Loucy (cell line): Measurements from ENCODE around the gene KCND2.

Source experiments
- H2AFZ ChIP-seq: fragments of 200-600 bp; sonication (generic); 2 replicates; pipeline ENCODE4 v1.6.0; 2016; ENCODE audit warnings: antibody characterized with exemption, mild to moderate bottlenecking, low read length, moderate library complexity
- H3F3A ChIP-seq: fragments of 200-600 bp; 2 replicates; pipeline ENCODE4 v1.6.0; 2016; ENCODE audit warnings: antibody characterized with exemption, low read depth, mild to moderate bottlenecking
- H3K27me3 ChIP-seq: fragments of 200-600 bp; sonication (generic); 2 replicates; pipeline ENCODE4 v1.6.1; 2014; ENCODE audit warnings: low read length, mild to moderate bottlenecking; ENCODE audit not compliant: insufficient read depth, poor library complexity, severe bottlenecking
- H3K36me3 ChIP-seq: fragments of 200-600 bp; sonication (generic); 2 replicates; pipeline ENCODE4 v1.6.1; 2016; ENCODE audit warnings: low read length; ENCODE audit not compliant: insufficient read depth
- H3K4me1 ChIP-seq: fragments of 200-600 bp; sonication (generic); 2 replicates; pipeline ENCODE4 v1.5.1; 2014; ENCODE audit warnings: low read length, mild to moderate bottlenecking; ENCODE audit not compliant: insufficient read depth, poor library complexity, severe bottlenecking
- H3K4me2 ChIP-seq: fragments of 200-600 bp; sonication (generic); 2 replicates; pipeline ENCODE4 v1.6.0; 2014; ENCODE audit warnings: antibody characterized with exemption, low read length, low read depth, mild to moderate bottlenecking; ENCODE audit not compliant: poor library complexity, severe bottlenecking
- H3K4me3 ChIP-seq: fragments of 200-600 bp; sonication (generic); 2 replicates; pipeline ENCODE4 v1.5.1; 2014; ENCODE audit warnings: low read length, mild to moderate bottlenecking, mixed read lengths; ENCODE audit not compliant: poor library complexity, severe bottlenecking
- H3K79me2 ChIP-seq: fragments of 200-600 bp; sonication (generic); 2 replicates; pipeline ENCODE4 v1.6.1; 2014; ENCODE audit warnings: low read length; ENCODE audit not compliant: insufficient read depth
- H3K9ac ChIP-seq: fragments of 200-600 bp; sonication (generic); 2 replicates; pipeline ENCODE4 v1.6.0; 2014; ENCODE audit warnings: mild to moderate bottlenecking, low read depth, low read length, moderate library complexity; ENCODE audit not compliant: poor library complexity, severe bottlenecking
- H3K9me2 ChIP-seq: fragments of 200-600 bp; sonication (generic); replicated peaks from 2 replicates; pipeline ENCODE4 v1.6.1; 2016; ENCODE audit warnings: low read depth, low read length, mixed read lengths
- H3K9me3 ChIP-seq: fragments of 200-600 bp; sonication (generic); 2 replicates; pipeline ENCODE4 v1.6.1; 2014; ENCODE audit warnings: mild to moderate bottlenecking, antibody characterized with exemption, low read length, low read depth; ENCODE audit not compliant: insufficient read depth
- H4K20me1 ChIP-seq: fragments of 200-600 bp; sonication (generic); 2 replicates; pipeline ENCODE4 v1.6.0; 2014; ENCODE audit warnings: antibody characterized with exemption, low read length, mild to moderate bottlenecking; ENCODE audit not compliant: insufficient read depth, poor library complexity, severe bottlenecking
- CTCF ChIP-seq: fragments of 200-600 bp; sonication (generic); conservative IDR thresholded peaks from 2 replicates; pipeline ENCODE4 v1.5.1; 2014; ENCODE audit warnings: mild to moderate bottlenecking, antibody characterized with exemption, low read length
- EZH2phosphoT487 ChIP-seq: fragments of 200-600 bp; IDR thresholded peaks from 2 replicates; pipeline ENCODE4 v1.6.1; 2018; ENCODE audit warnings: antibody characterized with exemption, mild to moderate bottlenecking, moderate library complexity, borderline replicate concordance

KCND2 gene

GRCh38 chr7:120505770-120506169, 232.8 kb downstream of the KCND2 start:
- no peaks in the 10 kb centered on the region for H3K9me2 ChIP-seq
- H4K20me1 ChIP-seq = no peaks in the 10 kb centered on the region
- H3K36me3 ChIP-seq = no peaks in the 10 kb centered on the region
- no peaks in the 10 kb centered on the region for H3K9me3 ChIP-seq
- H3K79me2 ChIP-seq = no peaks in the 10 kb centered on the region
- no peak overlapping the region for H3K4me3 ChIP-seq
- H3F3A ChIP-seq = no peaks in the 10 kb centered on the region
- H3K4me2 ChIP-seq = no peak overlapping the region
- TF ChIP-seq EZH2phosphoT487 (no peak), CTCF (no peak)
- no peaks in the 10 kb centered on the region for H3K4me1 ChIP-seq
- no peak overlapping the region for H2AFZ ChIP-seq
- no peaks in the 10 kb centered on the region for H3K27me3 ChIP-seq
- H3K9ac ChIP-seq = no peak overlapping the region

GRCh38 chr7:120512701-120513100, 239.7 kb downstream of the KCND2 start:
- Histone ChIP-seq H3K27me3 (no peaks in the 10 kb centered on the region), H3K4me1 (no peaks in the 10 kb centered on the region), H3K79me2 (no peaks in the 10 kb centered on the region), H3K36me3 (no peaks in the 10 kb centered on the region), H3K4me2 (no peak overlapping the region), H4K20me1 (no peaks in the 10 kb centered on the region), H3K9ac (no peak overlapping the region), H3K9me3 (no peaks in the 10 kb centered on the region), H3K4me3 (no peak overlapping the region), H3K9me2 (no peaks in the 10 kb centered on the region), H3F3A (no peaks in the 10 kb centered on the region), H2AFZ (no peak overlapping the region)
- TF ChIP-seq EZH2phosphoT487 (no peak), CTCF (no peak)

GRCh38 chr7:120519224-120519623, 246.2 kb downstream of the KCND2 start:
- Histone ChIP-seq H3K4me1 (no peaks in the 10 kb centered on the region), H3K9me3 (no peaks in the 10 kb centered on the region), H3K36me3 (no peaks in the 10 kb centered on the region), H3K4me3 (no peak overlapping the region), H2AFZ (no peak overlapping the region), H3K4me2 (no peak overlapping the region), H3K27me3 (no peaks in the 10 kb centered on the region), H3K79me2 (no peaks in the 10 kb centered on the region), H3F3A (no peaks in the 10 kb centered on the region), H4K20me1 (no peaks in the 10 kb centered on the region), H3K9me2 (no peaks in the 10 kb centered on the region), H3K9ac (no peak overlapping the region)
- no peak for TF ChIP-seq CTCF
- TF ChIP-seq EZH2phosphoT487 = no peak
